Activated naive CD4-positive, alpha-beta T cell (primary cell): ENCODE measurements around the gene TMEM217.

ENCODE experiments used
- DNase-seq, 4 experiments: peaks; one replicate each; lab custom pipeline; 2025; lab: John Stamatoyannopoulos, UW

The TMEM217 gene

GRCh38 chr6:37280162-37280887 is 22.4 kb upstream of the TMEM217 start:
- DNase-seq = no peak

DNA sequence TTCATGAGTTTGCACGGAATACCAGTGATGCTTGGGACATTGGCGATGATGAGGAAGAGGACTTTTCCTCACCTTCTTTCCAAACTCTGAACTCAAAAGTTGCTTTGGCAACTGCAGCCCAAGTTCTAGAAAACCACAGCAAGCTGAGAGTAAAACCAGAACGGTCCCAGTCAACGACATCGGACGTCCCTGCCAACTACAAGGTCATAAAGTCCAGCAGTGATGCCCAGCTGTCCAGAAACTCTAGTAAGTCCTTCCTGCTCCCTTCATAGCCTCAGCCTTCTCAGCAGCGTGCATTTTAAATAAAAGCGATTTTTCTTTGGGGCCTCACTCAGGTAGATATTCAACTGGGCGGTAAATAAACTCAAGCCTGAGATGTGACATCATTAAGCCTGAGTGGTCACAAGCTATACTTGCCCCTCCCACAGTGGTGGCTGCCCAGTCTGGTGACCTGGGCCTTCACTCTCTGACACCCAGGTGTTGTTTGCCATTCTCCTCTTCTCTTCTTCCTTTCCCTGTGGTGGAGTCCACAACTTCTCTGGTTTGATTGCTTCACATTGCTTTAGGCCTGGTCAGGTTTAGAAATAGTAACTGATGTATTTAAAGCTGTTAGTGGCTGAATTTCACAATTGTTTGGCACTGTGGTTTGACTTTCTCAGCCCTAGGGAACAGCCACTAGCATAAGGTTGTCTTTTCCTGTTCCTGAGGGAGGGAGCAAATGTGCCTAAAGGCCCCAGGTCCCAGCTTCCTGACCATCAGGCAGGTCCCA is 21.6 kb upstream of the TMEM217 start:
- DNase-seq = no peak

DNA sequence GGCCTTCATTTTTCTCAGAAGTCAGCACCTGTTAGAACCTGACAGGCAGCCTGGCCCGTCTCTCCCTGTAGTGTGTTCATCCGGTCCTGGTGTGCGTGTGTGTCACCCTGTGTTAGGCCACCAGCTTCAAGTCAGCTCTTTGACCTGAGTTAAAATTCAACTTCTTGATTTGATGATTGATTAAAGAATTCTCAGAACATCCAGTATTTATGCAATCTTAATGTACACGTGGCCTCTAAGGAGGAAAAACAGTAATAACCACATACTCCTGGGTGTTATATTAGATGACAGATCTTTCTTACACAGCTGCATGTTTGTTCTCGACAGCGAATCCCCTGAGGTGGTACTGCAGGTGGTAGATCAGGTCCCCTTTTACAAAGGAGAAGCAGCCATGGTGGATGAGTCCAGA is 19.1 kb upstream of the TMEM217 start:
- no peak for DNase-seq

DNA sequence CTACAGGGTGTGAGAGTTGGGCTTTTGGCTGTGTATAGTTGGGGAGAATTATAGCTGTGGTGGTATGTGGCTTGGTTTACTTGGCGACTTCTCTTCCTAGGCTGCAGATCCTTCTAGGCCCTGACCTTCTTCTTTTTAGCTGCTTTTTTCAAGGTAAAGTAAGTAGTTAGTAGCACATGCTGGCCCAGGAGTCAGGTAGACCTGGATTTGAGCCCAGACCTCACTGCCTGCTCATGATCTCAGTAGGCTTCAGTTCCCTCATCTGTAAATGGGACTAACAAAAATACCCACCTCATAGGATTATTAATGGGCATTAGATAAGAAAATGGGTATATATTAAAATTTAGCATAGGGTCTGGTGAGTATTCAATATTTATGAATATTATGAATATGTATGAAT is 17.4 kb upstream of the TMEM217 start:
- DNase-seq = no peak

- no peak for DNase-seq
These were observed 15.7 kb upstream of the TMEM217 start for GRCh38 chr6:37273690-37274089.

DNA sequence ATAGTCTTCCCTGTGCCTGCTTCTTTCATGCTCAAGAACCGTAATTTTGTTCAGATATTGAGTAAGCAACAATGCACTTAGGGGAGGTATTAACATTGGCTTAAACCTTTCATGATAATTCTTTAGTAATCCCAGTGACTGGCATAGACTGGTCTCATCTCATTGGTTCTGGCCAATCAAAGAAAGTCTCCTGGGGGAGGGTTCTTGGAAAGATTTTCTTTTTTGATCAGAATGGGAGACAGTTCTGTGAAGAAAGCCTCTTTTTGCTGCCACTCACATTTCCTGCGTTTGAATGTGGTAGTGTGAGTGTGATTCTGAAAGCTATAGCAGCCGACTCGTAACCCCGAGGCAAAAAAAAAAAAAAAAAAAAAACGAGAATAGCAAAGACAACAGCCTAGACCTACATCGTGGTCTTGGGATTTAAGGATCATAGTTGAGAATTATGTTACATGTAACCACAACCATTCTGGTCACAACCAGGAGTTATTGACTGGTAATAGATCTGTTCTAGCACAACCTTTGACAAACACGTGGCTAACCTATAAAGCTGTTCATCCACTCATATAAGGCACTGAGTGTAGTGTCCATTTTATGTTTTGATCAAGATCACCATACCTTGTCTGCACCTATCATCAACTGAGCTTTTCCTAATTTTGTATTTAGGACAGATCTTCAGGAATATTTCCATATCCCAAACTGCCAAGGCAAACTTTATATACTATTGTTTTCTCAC is 15.1 kb upstream of the TMEM217 start:
- no peak for DNase-seq

GRCh38 chr6:37269105-37269504 is 11.2 kb upstream of the TMEM217 start:
- DNase-seq = no peak

DNA sequence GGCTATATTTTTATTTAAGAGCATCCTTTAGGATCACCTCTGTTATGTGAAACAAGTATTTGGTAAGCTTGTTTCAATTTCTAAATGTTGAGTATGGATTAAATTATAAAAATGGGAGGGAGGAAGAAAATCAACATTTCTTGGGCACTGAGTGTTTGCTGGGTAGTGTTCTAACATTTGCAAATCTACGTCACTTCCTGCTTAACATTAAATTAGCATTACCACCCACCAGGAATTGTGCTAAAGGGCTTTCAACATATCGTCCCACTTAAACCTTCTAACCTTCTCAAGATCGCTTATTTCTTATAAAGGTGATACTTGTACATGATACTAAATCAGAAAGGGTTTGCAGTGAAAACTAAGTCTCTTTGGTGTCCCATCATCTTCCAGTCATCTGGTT is 7.9 kb upstream of the TMEM217 start:
- DNase-seq = no peak

DNA sequence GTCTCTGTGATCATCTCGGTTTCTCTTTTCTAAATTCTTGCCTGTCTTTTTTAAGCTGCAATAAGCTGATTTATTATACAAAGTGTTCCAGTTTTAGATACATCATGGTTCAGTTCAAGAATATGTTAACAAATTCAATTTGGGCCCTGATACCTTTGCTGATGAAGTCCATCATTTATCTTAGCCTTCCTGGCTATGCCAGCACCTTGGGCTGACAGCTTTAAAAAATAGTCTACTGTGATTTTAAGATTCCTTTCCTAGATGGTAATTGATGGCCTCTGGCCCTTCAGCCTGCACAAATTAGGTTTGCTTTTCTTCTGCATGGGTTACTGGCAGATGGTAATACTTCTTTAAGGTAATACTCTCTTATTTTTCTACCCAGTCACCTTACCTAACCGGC is 7.1 kb upstream of the TMEM217 start:
- no peak for DNase-seq

- DNase-seq = no peak
These were observed 4.6 kb upstream of the TMEM217 start for GRCh38 chr6:37262446-37263026.

DNA sequence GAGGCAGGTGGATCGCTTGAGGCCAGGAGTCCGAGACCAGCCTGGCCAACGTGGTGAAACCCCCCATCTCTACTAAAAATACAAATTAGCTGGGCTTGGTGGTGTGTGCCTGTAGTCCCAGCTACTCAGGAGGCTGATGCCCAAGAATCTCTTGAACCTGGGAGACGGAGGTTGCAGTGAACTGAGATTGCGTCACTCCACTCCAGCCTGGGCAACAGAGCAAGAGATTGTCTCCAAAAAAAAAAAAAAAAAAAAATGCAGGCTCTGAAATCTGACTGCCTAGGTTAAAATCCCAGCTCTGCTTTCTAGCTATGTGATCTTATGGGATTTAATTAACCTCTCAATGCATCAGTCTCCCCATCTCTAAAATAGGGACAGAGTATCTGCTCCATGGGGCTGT is 3.3 kb upstream of the TMEM217 start:
- no peak for DNase-seq

DNA sequence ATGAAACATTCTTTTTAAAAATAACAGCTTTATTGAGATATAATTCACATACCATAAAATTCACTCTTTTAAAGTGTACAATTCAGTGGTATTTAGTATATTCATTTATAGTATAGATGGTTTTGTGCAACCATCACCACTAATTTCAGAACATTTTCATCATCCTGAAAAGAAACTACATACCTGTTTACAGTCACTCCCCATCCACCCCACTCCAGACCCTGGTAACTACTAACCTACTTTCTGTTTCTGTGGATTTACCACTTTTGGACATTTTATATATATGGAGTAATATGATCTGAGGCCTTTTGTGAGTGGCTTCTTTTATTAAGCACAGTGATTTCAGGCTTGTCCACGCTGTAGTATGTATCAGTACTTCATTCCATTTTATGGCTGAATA is 2.5 kb upstream of the TMEM217 start:
- no peak for DNase-seq

- DNase-seq = no peak
These were observed 2.1 kb upstream of the TMEM217 start for GRCh38 chr6:37260040-37260439.

GRCh38 chr6:37259191-37259590 is 1.2 kb upstream of the TMEM217 start:
- no peak for DNase-seq

DNA sequence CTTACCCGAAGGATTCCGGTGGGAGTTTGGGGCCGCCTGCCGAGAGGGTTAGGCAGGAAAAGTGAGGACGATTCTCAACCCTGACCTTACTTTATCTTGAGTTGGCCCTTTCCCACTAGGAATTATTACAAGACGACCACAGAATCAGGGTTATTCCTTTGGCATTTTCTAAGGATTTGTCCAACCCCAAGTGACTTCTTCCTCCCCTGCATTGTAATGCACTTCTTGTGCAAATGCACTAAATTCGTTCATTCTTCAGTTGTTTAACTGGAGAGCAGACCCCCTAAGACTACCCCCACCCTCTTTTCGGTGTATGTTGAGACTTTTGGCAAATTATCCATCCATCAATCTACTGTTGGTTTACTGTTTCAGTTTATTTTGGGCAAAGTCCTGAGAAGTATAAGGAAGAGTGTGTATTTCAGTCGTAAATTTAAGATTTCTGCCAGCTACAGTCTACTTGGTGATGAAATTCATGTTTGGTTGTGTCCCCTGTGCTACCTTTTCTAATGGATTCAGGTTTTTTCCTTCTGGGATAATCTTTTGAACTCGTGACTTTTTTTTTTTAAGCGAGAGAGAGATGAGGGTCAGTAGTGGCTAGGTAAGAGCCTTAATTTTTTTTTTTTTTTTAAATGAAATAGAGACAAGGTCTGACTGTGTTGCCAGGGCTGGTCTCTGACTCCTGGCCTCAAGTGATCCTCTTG is 611 bp upstream of the TMEM217 start:
- no peak for DNase-seq

DNA sequence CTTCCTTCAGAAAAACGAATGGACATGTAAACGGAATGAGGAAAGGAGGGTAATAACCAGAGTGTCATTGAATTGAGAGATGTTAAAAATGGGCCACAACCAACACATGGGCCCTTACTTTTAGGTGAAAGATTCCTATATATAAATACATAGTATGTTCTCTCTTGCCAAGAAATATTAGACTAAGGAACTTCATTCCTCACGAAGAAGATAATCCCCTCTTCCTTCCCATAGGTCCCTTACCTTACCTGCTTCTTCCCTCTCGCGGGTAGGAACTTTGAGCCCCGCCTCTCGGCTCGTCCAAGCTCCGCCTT is 667 bp downstream of the TMEM217 start:
- DNase-seq = no peak

DNA sequence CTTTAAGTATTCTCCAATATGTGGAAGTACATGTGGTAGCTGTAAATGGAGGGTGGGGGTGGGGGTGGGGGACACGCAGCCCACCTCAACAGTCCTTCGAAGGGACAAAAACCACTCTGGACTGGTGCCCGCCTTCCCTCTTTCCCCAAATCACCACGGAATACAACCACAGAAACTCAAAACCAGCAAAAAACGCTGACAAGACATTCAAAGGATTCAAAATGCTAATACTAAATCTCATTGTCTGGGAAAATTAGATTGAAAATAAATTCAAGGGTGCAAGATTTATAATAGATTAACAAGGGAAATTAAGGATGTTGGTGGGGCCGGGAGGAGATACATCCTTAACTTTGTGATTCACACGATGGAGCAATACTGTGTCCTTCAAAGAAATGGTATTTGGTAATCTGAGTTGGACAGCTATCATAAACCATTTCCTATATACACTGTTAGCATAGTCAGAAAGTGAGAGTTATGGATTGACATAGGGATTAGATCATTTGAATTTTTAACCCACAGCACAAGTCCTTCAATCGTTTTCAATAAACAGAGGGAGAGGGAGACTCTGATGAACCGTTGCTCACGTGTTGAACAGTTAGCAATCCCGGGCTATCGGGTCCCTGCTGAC is 1.1 kb downstream of the TMEM217 start:
- no peak for DNase-seq

DNA sequence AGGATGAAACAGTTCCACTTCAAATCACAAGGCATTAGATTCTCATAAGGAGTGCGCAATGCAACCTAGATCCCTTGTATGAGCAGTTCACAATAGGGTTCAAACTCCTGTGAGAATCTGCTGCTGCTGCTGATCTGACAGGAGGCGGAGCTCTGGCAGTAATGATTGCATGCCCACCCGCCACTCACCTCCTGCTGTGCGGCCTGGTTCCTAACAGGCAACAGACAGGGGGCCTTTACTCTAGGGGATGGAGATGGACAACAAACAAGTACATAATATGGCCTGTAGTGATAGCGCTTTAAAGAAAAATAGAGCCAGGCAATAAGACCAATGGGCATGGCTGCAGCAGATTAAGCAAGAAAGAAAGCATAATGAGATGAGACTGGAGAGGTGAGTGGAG is 3.1 kb downstream of the TMEM217 start:
- no peak for DNase-seq

DNA sequence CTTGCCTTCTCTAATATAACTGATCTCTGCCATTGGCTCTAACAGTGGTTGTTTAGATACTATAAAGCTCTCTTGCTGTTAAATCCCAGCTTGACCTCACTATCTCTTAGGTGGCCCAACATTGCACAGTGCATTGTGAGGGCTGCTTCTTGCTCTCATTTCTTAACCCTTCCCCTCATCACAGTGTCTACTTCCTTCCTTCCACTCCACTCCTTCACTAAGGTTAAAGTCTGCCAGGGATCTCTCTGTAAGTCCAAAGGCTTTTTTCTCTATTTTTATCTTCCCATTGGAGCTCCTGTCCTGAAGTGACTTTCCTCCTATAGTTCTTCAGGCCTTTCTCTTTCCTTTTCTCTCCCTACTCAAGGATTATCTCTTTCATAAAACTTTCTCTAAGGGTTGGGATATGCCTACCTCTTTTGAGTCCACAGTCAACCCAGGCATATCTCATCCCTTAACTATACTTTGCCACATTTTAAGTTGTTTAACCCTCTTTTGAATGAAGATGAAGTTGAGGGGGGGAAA is 4.4 kb downstream of the TMEM217 start:
- DNase-seq = no peak

DNA sequence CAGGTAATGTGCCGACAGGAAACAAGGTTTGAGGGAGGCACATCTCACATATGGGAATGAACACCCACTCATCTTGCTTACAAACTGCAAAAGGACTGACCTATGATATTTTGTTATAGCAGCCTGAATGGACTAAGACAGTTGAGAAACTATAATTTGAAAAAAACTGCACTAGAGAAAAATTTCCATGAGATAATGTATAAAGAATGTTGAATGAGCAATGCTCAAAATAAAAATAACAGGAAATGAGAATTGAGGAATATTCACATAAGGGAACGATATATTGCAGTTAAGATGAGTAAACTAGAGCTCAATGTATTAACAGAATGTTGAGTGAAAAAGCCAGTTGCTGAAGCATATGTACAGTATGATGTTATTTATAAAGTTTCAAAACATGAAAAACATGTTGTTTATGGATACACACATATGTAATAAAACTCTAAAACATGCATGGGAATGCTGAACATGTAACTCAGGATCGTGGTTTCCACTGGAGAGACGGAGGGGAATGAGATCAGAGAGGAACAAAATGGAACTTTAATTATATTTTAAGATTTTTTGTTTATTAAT is 6.6 kb downstream of the TMEM217 start:
- no peak for DNase-seq
